Epithelial cell of esophagus (primary cell): Measurements from ENCODE around the gene ZFR2.

Source experiments
- DNase-seq: peaks from one replicate; pipeline ENCODE4 v3.0.0; 2010; ENCODE audit warnings: low read depth
- H3K4me3 ChIP-seq: 2 replicates; pipeline ENCODE4 v1.5.1; 2011; ENCODE audit warnings: mild to moderate bottlenecking, low read length, control low read depth
- CTCF ChIP-seq: IDR thresholded peaks from 2 replicates; pipeline ENCODE4 v1.5.1; 2011; ENCODE audit warnings: low read depth, mild to moderate bottlenecking, low read length, control low read depth, inconsistent platforms; ENCODE audit not compliant: insufficient read depth; ENCODE audit errors: missing control alignments

The ZFR2 gene

GRCh38 chr19:3803986-3804385, 64.9 kb downstream of the ZFR2 start:
- no peak for DNase-seq
- no peak for TF ChIP-seq CTCF

DNA sequence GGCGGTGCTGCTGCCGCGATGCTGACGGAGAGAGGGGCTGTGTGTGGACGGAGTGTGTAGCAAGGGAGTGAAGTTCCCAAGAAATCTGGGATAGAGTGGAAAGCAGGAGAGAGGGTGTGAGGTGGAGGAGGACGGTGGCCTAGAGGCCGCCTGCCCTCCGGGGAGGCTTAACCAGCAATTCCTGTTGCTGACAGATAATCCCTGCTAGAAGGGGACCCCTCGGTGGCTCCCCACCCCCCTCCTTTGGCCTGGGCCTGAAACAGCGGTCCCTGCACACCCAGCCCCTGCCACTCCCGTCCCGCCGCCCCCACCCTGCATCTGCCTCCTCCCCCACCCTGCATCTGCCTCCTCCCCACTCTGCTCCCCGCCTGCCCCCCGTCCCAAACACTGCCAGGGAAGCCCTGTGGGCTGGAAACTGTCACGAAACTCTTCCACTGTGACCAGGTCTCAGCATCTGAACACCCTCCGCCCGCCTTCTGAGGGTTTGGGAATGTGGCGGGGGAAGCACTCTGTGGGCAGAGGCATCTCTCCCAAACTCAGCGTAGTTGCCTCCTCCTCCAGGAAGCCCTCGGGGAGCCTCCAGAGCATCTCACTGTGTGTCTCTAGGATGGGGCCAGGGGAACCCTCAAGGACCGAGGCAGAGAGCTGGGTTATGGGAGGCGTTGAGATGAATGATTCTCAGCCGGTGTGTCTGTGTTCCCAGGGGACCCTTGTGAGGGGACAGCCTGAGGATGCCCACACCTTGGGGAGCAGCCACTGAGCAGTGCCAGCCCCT, 65.5 kb downstream of the ZFR2 start:
- no peak for TF ChIP-seq CTCF
- DNase-seq: no peak
- H3K4me3 ChIP-seq: no peak overlapping the region

More at GRCh38 chr19:3803986-3804385, 64.9 kb downstream of the ZFR2 start:
- no peak overlapping the region for H3K4me3 ChIP-seq

DNA sequence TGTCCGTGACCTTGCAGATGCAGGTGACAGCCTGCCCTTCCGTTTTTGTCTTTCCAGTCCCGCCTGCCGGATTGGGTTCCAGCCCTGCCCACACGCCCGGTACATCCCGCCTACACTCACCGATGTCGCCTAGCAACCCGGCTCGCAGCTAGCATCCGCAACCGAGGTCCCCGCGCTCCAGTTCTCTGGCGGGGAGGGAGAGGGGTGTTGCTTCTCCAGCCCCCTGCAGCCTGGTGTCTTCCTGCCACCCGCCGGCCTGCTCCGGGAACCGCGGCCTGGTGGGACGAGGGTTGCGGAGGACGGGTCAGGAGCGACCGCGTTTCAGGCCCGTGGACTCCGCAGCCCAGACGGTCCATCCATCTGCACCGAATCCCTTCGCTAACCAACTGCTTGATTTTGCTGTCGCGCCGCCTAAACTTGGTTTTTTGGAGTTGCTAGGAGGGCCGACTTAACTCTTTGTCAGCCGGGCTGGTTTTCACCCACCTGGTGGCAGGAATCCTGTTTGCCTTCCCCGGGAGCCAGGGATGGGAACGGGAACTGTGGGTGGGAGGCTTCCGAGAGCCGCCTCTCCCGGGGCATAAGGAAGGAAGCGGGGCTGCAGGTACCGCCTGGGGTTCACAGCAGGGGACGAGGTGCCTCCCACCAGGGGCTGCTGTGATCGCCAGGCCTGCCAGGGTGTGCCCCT, 67.3 kb downstream of the ZFR2 start:
- H3K4me3 ChIP-seq: no peak overlapping the region
- TF ChIP-seq CTCF: peak; percentile 20
- DNase-seq: peak; percentile 14

DNA sequence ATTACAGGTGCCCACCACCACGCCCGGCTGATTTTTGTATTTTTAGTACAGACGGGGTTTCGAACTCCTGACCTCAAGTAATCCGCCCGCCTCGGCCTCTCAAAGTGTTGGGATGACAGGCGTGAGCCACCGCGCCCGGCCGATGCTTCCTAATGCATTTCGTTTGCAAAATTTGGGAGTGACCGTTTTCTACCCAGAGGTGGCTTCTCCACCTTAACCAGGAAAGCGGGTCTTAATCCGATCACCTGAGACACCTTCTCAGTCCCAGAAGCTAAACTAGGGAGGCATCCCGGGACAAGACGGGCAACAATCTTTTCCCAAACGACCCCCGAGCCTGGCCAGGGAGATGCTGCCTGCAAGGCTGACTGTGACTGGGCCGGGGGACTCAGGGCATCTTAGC, 67.8 kb downstream of the ZFR2 start:
- no peak for TF ChIP-seq CTCF
- H3K4me3 ChIP-seq: no peak overlapping the region
- DNase-seq: no peak

DNA sequence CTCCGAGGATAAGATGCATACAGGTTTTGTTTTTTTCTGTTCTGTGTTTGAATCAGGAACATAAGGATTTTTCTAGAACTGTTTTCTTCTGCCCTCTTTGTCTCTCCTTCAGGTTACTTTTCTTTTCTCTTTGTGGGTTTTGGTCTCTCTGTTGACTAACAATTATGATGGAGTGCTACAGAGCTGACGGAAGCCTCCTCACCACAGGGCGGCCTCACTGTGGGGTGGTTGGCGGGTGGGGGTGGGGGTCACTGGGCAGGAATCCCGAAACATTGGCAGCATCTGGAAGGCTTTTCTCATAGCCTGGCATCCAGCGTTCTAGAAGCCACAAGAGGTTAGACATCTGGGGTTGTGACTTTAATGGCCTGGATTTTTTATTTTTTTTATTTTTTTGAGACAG, 70.7 kb downstream of the ZFR2 start:
- no peak overlapping the region for H3K4me3 ChIP-seq
- TF ChIP-seq CTCF: no peak
- no peak for DNase-seq

DNA sequence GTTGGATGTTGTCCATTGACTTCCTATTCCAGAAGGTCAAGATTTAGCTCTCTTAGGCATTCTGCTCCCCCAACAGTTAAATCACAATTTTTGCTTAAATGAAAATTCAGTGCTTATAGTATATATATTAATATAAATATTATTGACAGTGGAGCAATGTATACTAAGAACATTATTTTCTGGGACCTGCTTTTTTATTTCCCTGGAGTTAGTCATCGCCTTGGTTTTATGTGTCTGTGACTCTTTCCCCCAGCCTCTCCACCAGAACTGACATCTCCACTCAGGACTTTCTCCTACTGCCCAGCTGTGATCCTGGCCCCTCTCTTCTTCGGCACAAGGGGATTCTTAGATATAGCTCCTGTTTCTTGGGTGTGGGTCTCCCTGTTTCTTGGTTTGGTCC, 72.5 kb downstream of the ZFR2 start:
- DNase-seq: no peak
- no peak for TF ChIP-seq CTCF
- no peak overlapping the region for H3K4me3 ChIP-seq
